IPS DF 19.7 (cell line): Measurements from ENCODE around the gene AMBRA1.
A peak's percentile ranks its signal among the peaks of the same experiment; 100 is the strongest.

Source experiments
- DNase-seq: peaks from one replicate; pipeline ENCODE4 v3.0.0-alpha.2; 2013; ENCODE audit warnings: low read depth, low spot score

The AMBRA1 gene

GRCh38 chr11:46506483-46506791 lies 87.4 kb downstream of the AMBRA1 start:
- DNase-seq, result no peak

GRCh38 chr11:46505741-46506482 lies 87.9 kb downstream of the AMBRA1 start:
- no peak for DNase-seq

- no peak for DNase-seq
Measured at GRCh38 chr11:46504817-46505613, 88.8 kb downstream of the AMBRA1 start.

- DNase-seq, result no peak
Measured at GRCh38 chr11:46499821-46500220, 94.0 kb downstream of the AMBRA1 start.

GRCh38 chr11:46498968-46499367 lies 94.9 kb downstream of the AMBRA1 start:
- DNase-seq, result no peak

- DNase-seq, result no peak
Measured at GRCh38 chr11:46498179-46498578, 95.6 kb downstream of the AMBRA1 start.

- no peak for DNase-seq
Measured at GRCh38 chr11:46497498-46497897, 96.3 kb downstream of the AMBRA1 start.

- DNase-seq, result no peak
Measured at GRCh38 chr11:46493791-46494190, 100.0 kb downstream of the AMBRA1 start.

GRCh38 chr11:46492532-46492931 lies 101.3 kb downstream of the AMBRA1 start:
- no peak for DNase-seq

- DNase-seq, result no peak
Measured at GRCh38 chr11:46491661-46492330, 102.0 kb downstream of the AMBRA1 start.

- DNase-seq, result no peak
Measured at GRCh38 chr11:46490666-46491065, 103.2 kb downstream of the AMBRA1 start.

GRCh38 chr11:46489656-46490560 lies 103.9 kb downstream of the AMBRA1 start:
- DNase-seq, result peak; percentile 35

GRCh38 chr11:46485856-46486443 lies 107.9 kb downstream of the AMBRA1 start:
- no peak for DNase-seq

- DNase-seq, result no peak
Measured at GRCh38 chr11:46484101-46484500, 109.7 kb downstream of the AMBRA1 start.

GRCh38 chr11:46480909-46481308 lies 112.9 kb downstream of the AMBRA1 start:
- no peak for DNase-seq

- DNase-seq, result no peak
Measured at GRCh38 chr11:46480166-46480726, 113.6 kb downstream of the AMBRA1 start.

- DNase-seq, result no peak
Measured at GRCh38 chr11:46479601-46480000, 114.2 kb downstream of the AMBRA1 start.

- DNase-seq, result no peak
Measured at GRCh38 chr11:46478196-46478595, 115.6 kb downstream of the AMBRA1 start.

GRCh38 chr11:46477136-46477535 lies 116.7 kb downstream of the AMBRA1 start:
- DNase-seq, result no peak

- no peak for DNase-seq
Measured at GRCh38 chr11:46475926-46476545, 117.8 kb downstream of the AMBRA1 start.
